ENCODE data around the gene ANAPC5.
"Not testable (repeated sequence)": the region's sequence is repeated elsewhere in the genome, so short reads cannot be mapped to it uniquely, and the experiment has no call there.

Gene ANAPC5, protein sequence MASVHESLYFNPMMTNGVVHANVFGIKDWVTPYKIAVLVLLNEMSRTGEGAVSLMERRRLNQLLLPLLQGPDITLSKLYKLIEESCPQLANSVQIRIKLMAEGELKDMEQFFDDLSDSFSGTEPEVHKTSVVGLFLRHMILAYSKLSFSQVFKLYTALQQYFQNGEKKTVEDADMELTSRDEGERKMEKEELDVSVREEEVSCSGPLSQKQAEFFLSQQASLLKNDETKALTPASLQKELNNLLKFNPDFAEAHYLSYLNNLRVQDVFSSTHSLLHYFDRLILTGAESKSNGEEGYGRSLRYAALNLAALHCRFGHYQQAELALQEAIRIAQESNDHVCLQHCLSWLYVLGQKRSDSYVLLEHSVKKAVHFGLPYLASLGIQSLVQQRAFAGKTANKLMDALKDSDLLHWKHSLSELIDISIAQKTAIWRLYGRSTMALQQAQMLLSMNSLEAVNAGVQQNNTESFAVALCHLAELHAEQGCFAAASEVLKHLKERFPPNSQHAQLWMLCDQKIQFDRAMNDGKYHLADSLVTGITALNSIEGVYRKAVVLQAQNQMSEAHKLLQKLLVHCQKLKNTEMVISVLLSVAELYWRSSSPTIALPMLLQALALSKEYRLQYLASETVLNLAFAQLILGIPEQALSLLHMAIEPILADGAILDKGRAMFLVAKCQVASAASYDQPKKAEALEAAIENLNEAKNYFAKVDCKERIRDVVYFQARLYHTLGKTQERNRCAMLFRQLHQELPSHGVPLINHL

DNA sequence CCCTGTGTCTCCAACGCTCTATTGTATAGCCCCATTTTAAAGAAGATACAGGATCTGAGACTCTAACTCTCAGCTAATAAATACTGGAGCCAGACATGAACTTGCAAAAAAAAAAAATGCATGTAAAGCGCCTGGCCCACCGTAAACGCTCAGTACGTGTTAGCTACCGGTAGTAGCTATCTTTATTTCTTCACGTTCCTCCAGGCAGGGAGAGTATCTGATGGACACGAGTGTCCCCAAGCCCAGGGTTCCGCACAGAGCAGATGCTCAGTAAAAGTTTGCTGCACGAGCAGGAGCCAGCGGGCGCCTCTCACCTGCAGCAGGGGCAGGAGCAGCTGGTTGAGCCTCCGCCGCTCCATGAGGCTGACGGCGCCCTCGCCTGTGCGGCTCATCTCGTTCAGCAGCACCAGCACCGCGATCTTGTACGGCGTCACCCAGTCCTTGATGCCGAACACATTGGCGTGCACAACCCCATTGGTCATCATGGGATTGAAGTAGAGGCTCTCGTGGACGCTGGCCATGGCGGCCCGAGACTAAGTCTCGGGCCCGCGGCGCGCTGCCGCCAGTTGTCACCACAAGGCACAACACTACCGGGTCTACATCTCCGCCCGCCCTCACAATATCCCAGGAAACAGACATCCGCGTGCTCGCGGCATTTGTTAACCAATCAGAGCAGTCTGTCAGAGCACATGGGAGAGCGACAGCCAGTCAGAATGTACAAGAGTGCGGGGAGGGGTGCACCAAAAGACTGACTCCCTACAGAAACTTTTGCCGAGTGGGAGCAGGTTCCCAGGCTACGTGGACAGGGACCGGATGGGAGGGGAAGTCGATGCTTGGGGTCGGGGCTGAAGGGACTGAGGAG, at the start of gene ANAPC5:
Gene ANAPC5, minus strand, starts transcription at position 592 of the 862 bp plus-strand sequence. Its CDS starts 71 bp downstream, at position 521.
- FAIRE-seq: peak; percentile 95

DNA sequence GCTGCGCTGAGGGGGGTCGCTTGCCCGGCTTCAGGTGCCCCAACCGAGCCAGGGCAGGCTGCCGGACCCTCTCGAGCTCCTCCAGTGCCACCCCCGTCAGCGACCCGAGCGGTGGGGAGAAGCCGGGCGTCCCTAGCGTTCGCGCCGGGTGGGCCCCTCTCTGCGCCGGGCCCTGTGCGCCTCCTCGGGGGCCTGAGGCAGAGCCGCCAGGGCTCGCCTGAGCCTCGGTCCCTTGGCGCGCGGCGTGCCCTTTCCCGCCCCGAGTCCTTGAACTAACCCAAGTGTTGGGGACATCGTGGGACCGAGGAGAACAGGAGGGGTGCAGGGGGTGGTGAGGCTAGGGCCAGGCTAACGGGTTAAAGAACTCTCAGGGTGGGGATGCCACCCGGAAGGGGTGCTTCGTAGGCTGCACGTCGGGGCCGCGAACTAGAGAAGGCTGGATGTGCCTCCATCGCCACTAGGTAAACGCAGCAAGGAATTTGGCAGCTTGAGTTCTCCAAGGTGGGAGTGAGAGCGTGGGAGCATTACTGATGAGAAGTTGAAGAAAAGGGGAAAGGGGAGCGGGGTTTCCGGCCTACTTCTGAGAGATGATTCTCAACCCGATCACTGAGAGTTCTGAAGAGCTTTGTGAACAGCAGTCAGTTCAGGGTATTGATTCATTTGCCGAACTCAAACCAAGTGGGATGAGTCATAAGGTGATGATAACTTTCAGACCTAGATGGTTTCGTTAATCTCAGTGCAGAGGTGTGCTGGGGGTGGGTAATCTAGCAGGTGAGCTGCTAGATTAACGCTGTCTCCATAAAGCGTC, 48.3 kb upstream of the ANAPC5 start:
- no peak for FAIRE-seq

- peak; percentile 94 for FAIRE-seq
Observed at GRCh38 chr12:121399391-121400331, 47.5 kb upstream of the ANAPC5 start, which contains the start of gene RNF34. TSS of gene RNF34 (plus strand) at chr12:121400118. CDS start at chr12:121400213, 95 bp downstream.

- no peak for FAIRE-seq
Observed at GRCh38 chr12:121398355-121398754, 46.1 kb upstream of the ANAPC5 start.

DNA sequence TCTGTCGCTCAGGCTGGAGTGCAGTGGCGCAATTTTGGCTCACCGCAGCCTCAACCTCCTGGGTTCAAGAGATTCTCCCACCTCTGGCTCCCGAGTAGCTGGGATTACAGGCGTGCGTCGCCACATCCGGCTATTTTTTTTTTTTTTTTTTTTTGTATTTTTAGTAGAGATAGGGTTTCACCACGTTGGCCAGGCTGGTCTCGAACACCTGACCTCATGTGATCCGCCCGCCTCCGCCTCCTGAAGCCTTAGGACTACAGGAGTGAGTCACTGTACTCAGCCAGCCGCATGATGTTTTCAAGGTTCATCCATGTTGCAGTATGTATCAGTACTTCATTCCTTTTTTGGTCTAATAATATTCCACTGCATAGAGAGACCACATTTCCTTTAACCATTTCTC, 45.3 kb upstream of the ANAPC5 start:
- FAIRE-seq: no peak

DNA sequence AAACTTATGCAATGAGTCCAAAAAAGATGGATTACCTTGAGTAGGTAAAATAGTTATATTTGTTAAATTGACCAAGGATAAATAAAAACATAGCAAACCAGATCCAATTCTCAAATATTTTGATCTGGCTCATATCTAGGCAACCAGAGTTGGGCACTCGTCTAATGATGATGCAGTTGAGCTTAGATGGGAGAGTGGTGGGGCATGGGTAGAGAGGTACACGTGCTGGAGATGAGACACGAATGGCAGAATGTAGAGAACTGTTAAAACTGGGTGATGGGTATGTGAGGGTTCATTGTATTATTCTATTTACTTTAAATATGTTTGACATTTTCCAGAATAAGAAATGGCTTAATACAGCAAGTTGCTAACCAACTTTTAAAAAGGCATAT, 40.1 kb upstream of the ANAPC5 start:
- no peak for FAIRE-seq

- no peak for FAIRE-seq
Observed at GRCh38 chr12:121391619-121392324, 39.6 kb upstream of the ANAPC5 start.

GRCh38 chr12:121390856-121391255, 38.6 kb upstream of the ANAPC5 start:
- no peak for FAIRE-seq

DNA sequence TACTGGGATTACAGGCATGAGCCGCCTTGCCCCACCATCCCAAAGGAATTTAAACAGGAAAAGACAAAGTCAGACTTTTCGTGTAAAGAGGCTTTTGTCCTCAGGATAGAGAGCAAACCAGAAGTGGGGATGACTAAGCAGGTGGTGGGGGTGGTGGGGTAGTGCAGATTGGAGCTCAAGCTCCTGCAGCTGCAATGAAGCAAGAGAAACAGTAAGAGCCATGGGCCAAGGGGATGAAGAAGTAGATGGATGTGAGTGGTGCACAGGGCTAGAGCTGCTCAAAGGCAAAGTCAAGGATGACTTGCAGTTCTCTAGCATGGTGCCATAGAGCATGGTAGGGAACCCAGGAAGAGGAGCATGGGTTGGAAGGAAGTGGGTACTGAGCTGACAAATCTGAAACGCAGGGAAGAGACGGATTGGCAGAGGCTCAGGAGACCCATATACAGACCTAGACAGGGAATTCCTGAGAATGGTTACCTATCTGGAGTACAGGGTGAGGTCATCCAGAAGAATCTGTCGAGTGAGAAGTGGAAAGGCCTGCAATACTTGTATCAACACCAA, 36.3 kb upstream of the ANAPC5 start:
- FAIRE-seq: no peak

DNA sequence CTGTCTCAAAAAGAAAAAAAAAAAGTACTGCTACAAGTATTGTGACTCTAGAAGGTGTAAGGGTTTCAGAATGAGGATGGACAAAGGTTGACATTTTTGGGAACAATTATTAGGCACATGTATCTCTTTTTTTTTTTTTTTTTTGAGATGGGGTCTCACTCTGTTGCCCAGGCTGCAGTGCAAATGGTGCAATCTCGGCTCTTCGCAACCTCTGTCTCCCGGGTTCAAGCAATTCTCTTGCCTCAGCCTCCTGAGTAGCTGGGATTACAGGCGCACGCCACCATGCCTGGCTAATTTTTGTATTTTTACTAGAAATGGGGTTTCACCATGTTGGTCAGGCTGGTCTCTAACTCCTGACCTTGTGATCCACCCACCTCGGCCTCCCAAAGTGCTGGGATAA, 32.7 kb upstream of the ANAPC5 start:
- FAIRE-seq: not testable (repeated sequence)

- FAIRE-seq: no peak
Observed at GRCh38 chr12:121383601-121384021, 31.4 kb upstream of the ANAPC5 start.

DNA sequence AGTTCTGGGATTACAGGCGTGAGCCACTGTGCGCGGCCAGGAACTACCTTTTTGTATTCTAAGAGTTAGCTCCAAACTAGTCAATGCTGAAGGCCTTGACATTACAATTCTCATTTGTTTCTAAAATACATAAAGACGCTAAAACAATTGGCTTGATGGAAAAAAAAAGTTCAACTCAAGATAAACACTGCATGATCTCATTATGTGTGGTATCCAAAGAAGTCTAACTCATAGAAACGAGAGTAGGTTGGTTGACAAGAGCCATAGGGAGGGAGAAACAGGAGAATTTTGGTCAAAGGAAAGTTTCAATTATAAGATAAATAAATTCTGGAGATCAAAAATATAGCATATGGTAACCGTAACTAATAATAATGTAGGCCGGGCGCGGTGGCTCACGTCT, 27.7 kb upstream of the ANAPC5 start:
- FAIRE-seq: no peak

GRCh38 chr12:121378736-121379135, 26.5 kb upstream of the ANAPC5 start:
- no peak for FAIRE-seq

DNA sequence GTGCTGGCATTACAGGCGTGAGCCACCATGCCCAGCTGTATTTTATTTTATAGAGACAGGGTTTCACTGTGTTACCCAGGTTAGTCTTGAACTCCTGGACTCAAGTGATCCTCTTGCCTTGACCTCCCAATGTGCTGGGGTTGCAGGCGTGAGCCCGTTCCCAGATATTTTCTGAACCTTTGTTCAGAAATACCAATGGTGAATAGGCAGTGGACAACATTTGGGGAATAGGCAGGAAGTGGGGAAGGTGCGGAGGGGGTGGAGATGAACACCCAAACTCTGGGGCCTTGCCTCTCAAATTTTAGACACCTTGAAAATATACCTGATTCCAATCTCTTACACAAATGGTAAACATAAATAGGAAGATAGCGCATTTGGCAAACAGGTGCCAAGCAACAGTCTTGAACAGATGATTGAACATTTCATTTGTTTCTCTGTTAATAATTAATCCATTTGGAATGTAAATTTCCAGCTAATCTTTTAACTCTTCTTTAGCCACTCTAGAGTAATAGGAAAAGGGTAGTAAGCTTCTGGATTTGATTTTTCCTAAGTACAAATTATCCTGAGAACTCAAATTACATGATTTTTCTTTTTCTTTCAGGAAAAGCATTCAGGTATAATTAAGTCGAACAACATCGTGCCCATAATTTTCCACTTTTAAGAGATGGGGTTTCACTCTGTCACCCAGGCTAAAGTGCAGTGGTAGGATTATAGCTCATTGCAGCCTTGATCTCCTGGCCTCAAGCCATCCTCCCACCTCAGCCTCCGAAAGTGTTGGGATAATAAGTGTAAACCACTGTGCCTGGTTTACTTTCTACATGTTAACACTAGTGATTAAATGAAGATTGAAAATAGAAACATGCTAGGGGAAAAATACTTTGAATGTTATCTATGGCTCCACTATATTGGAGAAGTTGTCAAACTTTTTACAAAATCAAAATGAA, 24.8 kb upstream of the ANAPC5 start:
- no peak for FAIRE-seq

- not testable (repeated sequence) for FAIRE-seq
Observed at GRCh38 chr12:121374945-121375584, 22.9 kb upstream of the ANAPC5 start.

GRCh38 chr12:121374336-121374735, 22.1 kb upstream of the ANAPC5 start:
- FAIRE-seq: not testable (repeated sequence)

- FAIRE-seq: no peak
Observed at GRCh38 chr12:121373755-121374154, 21.5 kb upstream of the ANAPC5 start.

GRCh38 chr12:121371404-121371803, 19.2 kb upstream of the ANAPC5 start:
- no peak for FAIRE-seq
